DOHH2 (cell line): Measurements from ENCODE around the gene SMURF1.

Source experiments
- CTCF ChIP-seq: fragments of 200-600 bp; sonication (generic); IDR thresholded peaks from one replicate; pipeline ENCODE4 v1.5.1; 2014; ENCODE audit warnings: antibody characterized with exemption, mild to moderate bottlenecking, low read depth, low read length; ENCODE audit not compliant: poor library complexity, severe bottlenecking
- EZH2phosphoT487 ChIP-seq: fragments of 200-600 bp; sonication (generic); IDR thresholded peaks from 2 replicates; pipeline ENCODE4 v1.6.1; 2017; ENCODE audit warnings: borderline replicate concordance, mild to moderate bottlenecking, antibody characterized with exemption, low read length, moderate library complexity, mixed read lengths

- TF ChIP-seq CTCF (no peak), EZH2phosphoT487 (no peak)
Measured at GRCh38 chr7:99155211-99155610, 11.3 kb upstream of the SMURF1 start.
